Measurements from ENCODE around the gene TRAPPC13.

Gene TRAPPC13

DNA sequence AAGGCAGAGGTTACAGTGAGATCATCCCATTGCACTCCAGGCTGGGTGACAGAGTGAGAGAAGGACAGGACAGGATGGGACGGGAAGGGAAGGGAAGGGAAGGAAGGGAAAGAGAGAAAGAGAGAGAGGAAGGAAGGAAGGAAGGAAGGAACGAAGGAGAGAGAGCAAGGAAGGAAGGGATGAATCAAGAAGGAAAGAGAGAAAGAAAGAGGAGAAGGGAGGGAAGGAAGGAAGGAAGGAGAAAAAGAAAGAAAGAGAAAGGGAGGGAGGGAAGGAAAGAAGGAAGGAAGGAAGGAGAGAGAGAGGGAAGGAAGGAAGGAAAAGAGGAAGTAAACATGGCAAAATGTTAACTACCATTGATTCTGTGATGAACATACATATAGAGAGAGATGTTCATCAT, 68.3 kb downstream of the TRAPPC13 start:
- FAIRE-seq = no peak

- no peak for FAIRE-seq
Measured at GRCh38 chr5:65695162-65695755, 70.4 kb downstream of the TRAPPC13 start.

- FAIRE-seq = no peak
Measured at GRCh38 chr5:65695896-65696295, 71.1 kb downstream of the TRAPPC13 start.

DNA sequence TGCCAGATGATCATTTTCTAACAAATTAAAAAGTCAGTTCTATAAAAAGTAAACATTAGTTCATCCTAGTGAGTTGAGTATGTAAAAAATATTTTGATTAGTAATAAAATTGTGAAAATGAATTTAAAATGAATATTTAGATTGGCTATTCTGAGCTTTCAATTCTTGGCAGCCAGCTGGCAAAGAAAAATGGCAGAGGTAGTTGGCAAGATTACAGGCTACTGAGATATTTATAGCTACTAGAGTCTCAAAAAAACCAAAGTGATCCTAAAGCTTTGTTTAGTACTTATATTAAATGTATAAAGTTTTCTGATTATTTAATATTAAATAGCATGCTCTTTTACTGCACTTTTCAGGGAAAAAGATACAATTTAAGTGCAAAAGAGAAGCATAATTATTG, 72.1 kb downstream of the TRAPPC13 start:
- FAIRE-seq = no peak

- no peak for FAIRE-seq
Measured at GRCh38 chr5:65699338-65699737, 74.5 kb downstream of the TRAPPC13 start.

DNA sequence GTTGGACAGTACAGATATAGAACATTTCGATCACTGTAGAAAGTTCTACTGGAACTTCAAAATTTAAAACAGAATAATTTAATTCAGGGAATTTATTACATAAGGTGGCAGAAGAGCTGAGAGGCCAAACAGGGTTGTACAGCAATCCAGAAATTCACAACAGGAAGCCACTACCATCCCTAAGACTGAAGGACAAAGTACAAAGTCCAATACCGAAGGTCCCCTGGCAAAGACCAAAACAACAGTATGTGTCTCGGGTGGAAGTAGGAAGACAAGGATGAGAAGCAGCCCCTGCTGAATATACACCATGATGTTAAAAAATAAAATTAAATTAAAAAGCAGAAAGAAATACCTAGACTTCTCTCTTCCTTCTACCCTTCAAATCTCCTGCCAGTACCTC, 77.2 kb downstream of the TRAPPC13 start:
- FAIRE-seq = no peak

DNA sequence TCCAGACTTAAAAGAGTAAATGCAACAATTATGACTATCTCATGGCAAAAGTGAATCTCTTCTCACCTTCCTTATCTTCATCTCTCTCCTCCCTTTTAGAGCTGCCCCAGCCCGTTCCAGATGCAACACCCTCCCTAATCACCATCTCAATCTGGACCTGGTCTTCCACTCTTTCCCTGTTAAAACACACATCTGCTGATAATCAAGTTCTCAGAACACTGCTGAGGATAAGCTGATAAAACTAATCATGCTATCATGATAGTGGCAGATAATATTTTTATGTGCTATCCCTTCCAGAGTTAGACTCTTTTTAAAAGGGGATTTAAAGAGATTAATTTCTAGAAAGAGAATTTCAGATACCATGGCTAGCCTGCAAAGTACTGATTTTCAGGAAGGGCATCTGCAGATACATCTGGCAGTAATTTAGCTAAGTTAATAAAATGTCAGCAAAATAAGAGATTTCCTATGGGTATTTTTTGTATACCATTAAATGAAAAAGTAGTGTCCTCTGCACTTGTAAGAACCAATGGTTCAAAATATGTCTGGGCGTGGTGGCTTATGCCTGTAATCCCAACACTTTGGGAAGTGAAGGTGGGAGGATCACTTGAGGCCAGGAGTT, 79.9 kb downstream of the TRAPPC13 start:
- no peak for FAIRE-seq

DNA sequence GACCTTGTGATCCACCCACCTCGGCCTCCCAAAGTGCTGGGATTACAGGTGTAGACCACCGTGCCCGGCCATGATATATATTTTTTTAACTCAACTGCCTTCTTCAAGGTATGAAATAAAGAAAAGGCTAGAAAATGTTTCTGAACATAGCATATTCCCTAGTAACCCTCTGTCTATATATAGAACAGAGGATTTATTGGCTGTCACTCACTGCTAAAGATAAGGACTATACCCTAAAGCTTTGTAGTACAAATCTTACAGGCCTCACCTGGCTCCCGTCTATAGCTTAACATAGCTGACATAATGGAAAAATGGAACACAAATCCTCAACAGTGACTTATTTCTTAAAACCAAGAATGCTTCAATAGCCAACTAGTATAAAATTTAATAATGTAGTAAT, 82.8 kb downstream of the TRAPPC13 start:
- FAIRE-seq = no peak

DNA sequence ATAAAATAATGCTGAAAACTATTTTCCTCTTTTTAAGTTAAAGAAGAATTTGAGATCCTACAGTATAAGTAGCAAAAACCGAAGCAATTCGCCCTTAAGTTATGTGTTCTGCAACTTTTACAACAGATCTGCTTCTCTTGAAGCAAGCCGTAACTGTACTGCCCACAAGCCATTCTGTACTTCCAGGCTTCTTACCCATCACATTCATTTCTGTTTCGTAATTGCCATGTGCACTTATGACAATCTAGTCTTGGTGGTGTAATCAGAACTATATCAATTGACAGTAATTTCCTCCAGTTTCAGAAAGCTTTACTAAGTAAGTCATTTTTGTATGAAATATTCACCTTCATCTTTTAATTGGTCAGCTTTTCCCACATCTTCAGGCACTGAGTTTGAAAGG, 83.3 kb downstream of the TRAPPC13 start:
- FAIRE-seq = no peak

Measured in A204.1 (cell line).